NCI-H82 treated with DMSO at 0.1 percent for 48 hours (cell line): ENCODE results near the gene ARVCF.

Source experiments
- DNase-seq: peaks from one replicate; lab custom pipeline; 2025; ENCODE audit not compliant: unreplicated experiment; lab: John Stamatoyannopoulos, UW

The ARVCF gene

GRCh38 chr22:19963863-19964642 is 52.6 kb downstream of the ARVCF start:
- no peak for DNase-seq

GRCh38 chr22:19962909-19963806 is 53.5 kb downstream of the ARVCF start:
- no peak for DNase-seq

- peak; percentile 19 for DNase-seq
These were observed 54.2 kb downstream of the ARVCF start for GRCh38 chr22:19962246-19962908.

- DNase-seq = no peak
These were observed 54.8 kb downstream of the ARVCF start for GRCh38 chr22:19961868-19962245.

- no peak for DNase-seq
These were observed 55.4 kb downstream of the ARVCF start for GRCh38 chr22:19961201-19961580.

GRCh38 chr22:19960491-19961200 is 56.0 kb downstream of the ARVCF start:
- no peak for DNase-seq

- no peak for DNase-seq
These were observed 56.8 kb downstream of the ARVCF start for GRCh38 chr22:19959587-19960490.

GRCh38 chr22:19959043-19959586 is 57.5 kb downstream of the ARVCF start:
- no peak for DNase-seq

- no peak for DNase-seq
These were observed 58.3 kb downstream of the ARVCF start for GRCh38 chr22:19958083-19959042.

- no peak for DNase-seq
These were observed 59.2 kb downstream of the ARVCF start for GRCh38 chr22:19957445-19957844.

- no peak for DNase-seq
These were observed 61.1 kb downstream of the ARVCF start for GRCh38 chr22:19955241-19956128.

GRCh38 chr22:19951346-19951745 is 65.3 kb downstream of the ARVCF start:
- no peak for DNase-seq

GRCh38 chr22:19948057-19948760 is 68.4 kb downstream of the ARVCF start:
- no peak for DNase-seq

- peak; percentile 30 for DNase-seq
These were observed 73.3 kb downstream of the ARVCF start for GRCh38 chr22:19943082-19944026.

- no peak for DNase-seq
These were observed 74.2 kb downstream of the ARVCF start for GRCh38 chr22:19942157-19943081.
